GM10266 (cell line): Measurements from ENCODE around the gene EPHB2.

ENCODE experiments used
- DNase-seq: peaks from one replicate; pipeline ENCODE4 v3.0.0; 2012; ENCODE audit errors: extremely low spot score
- TF ChIP-seq, protein P1 (sequence below): IDR thresholded peaks from 2 replicates; pipeline ENCODE4 v1.5.1; 2012; ENCODE audit warnings: mild to moderate bottlenecking, low read depth; ENCODE audit not compliant: control insufficient read depth, insufficient read depth; ENCODE audit errors: missing control alignments

Gene EPHB2

DNA sequence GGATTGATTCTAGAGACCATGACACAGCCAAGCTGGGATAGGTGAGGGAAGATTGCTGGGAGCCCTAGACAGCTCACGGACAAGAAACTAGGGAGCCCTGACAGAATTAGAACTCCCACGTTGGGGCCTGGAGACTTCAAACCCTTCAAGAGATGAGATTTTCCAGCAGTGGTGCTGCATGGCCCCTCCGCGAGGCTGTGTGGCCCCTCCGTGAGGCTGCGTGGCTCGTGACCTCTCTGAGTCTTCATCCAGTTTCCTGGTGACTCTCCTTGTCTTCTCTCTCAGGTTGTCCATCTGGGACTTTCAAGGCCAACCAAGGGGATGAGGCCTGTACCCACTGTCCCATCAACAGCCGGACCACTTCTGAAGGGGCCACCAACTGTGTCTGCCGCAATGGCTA, 152.1 kb downstream of the EPHB2 start:
- TF ChIP-seq, protein P1, sequence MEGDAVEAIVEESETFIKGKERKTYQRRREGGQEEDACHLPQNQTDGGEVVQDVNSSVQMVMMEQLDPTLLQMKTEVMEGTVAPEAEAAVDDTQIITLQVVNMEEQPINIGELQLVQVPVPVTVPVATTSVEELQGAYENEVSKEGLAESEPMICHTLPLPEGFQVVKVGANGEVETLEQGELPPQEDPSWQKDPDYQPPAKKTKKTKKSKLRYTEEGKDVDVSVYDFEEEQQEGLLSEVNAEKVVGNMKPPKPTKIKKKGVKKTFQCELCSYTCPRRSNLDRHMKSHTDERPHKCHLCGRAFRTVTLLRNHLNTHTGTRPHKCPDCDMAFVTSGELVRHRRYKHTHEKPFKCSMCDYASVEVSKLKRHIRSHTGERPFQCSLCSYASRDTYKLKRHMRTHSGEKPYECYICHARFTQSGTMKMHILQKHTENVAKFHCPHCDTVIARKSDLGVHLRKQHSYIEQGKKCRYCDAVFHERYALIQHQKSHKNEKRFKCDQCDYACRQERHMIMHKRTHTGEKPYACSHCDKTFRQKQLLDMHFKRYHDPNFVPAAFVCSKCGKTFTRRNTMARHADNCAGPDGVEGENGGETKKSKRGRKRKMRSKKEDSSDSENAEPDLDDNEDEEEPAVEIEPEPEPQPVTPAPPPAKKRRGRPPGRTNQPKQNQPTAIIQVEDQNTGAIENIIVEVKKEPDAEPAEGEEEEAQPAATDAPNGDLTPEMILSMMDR, result no peak
- no peak for DNase-seq

DNA sequence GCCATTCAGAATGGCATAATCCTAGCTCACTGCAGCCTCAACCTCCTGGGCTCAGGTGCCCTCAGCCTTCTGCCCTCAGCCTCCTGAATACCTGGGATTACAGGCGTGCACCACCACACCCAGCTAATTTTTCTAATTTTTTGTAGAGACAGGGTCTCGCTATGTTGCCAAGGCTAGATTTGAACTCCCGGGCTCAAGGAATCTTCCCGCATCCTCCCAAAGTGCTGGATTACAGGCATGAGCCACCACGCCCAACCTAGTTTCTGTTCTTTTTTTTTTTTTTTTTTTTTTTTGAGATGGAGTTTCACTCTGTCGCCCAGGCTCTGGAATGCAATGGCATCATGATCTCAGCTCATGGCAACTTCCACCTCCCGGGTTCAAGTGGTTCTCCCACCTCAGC, 153.1 kb downstream of the EPHB2 start:
- TF ChIP-seq, protein P1, result no peak
- no peak for DNase-seq

DNA sequence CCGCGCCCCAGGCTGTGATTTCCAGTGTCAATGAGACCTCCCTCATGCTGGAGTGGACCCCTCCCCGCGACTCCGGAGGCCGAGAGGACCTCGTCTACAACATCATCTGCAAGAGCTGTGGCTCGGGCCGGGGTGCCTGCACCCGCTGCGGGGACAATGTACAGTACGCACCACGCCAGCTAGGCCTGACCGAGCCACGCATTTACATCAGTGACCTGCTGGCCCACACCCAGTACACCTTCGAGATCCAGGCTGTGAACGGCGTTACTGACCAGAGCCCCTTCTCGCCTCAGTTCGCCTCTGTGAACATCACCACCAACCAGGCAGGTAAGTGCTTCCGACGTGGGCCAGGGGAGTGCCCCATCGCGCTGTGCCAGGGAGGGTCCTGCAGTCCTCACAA, 154.2 kb downstream of the EPHB2 start:
- TF ChIP-seq, protein P1, result no peak
- DNase-seq, result no peak

DNA sequence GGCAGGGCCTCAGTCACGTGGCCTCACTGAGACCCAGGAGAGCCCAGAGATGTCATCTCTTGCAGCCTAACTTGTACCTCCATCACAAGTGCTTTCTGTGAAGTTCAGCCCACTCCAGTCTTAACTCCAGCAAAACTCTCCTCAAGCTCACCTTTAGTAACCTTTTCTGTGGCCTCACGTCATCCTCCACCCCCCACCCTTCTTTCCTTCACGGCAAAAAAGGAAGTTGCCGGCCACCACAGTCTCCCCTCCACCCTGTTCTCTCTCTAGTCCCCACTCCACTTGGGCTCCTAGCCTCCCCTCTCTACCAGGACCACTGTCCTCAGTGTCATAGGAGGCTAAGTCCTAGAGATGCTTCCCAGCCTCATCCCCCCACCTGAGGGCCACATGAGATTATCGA, 155.1 kb downstream of the EPHB2 start:
- TF ChIP-seq, protein P1, result no peak
- DNase-seq, result no peak

DNA sequence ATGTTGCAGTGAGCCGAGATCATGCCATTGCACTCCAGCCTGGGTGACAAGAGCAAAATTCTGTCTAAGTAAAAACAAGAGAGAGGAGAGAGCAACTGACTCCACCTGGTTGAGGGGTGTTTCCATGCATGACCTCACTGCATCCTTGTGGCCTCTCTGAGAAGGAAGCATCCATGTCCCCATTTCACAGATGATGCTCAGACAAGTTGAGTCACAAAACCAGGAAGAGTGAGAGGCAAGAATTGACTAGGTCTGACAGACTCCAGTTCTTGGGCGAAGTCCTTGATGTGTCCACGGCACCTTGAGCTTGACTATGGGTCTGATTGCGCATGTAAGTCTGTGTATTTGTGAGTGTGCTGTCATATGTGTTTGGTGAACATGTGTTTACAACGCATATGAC, 156.2 kb downstream of the EPHB2 start:
- no peak for DNase-seq
- TF ChIP-seq, protein P1, result no peak

DNA sequence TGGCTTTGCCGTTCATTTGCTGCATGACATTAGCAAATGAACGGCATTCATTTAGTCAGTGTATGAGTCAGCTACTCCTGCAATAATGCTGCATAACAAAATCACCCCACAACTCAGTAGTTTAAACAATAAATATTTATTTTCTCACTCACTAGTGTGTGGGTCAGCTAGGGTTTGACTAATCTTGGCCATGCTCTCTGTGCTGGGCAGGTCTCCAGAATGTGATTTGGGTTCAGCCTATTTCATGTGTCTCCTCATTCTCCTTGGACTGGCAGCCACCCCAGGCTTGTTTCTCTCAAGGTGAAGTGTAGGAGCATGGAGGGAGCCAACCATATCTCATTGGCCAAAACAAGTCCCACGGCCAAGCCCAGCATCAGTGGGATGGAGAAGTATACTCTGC, 157.7 kb downstream of the EPHB2 start:
- DNase-seq, result no peak
- TF ChIP-seq, protein P1, result no peak

DNA sequence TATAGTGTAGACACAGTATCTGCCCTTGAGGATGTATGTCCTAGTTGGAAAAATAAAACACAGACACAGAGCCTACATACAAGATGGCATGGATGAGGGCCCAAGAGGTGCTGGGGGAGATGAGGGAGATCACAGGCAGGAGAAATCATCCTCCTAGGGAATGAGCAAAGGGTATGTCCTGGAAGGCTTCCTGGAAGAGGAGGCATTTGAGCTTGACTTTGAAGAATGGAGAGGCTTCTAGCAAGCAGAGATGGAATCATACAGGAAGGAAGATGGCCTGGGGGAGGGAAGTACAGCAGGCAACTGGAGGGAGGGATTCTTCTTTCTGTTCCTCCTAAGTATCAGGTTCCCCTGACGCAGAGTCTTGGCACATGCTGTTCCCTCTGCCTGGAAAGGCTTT, 158.7 kb downstream of the EPHB2 start:
- TF ChIP-seq, protein P1, result no peak
- no peak for DNase-seq
